ENCODE data around the gene ARRB2.

DNA sequence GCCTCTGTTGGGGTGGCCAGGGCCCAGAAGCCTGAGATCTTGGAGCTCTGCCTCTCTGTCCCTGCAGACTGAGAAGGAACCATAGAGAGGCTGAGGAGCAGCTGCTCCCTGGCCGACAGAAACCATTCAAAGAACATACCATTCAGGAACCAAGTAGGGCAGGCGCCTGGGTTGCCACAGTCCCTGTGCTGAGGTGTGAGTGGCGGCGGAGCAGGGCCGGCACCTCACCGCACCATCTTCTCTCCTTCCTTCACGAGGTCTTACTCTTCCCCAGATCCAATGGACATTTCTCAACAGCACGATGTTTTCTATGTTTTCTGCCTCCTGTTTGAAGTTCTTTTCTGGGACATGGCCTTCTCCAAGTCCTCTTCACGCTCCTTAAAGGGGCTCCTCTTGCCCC is 46.2 kb upstream of the ARRB2 start:
- no peak for TF ChIP-seq TAF1 (IDR thresholded peaks at IDR 0.05; ENCODE audit: borderline replicate concordance, low read depth, low read length)
- no peak for TF ChIP-seq MXI1 (IDR thresholded peaks at IDR 0.05; ENCODE audit: low read depth, low read length)
- no peak for TF ChIP-seq MAX (IDR thresholded peaks at IDR 0.05; ENCODE audit: low read depth)
- TF ChIP-seq TCF12 (IDR thresholded peaks at IDR 0.05): no peak
- TF ChIP-seq, protein P1, sequence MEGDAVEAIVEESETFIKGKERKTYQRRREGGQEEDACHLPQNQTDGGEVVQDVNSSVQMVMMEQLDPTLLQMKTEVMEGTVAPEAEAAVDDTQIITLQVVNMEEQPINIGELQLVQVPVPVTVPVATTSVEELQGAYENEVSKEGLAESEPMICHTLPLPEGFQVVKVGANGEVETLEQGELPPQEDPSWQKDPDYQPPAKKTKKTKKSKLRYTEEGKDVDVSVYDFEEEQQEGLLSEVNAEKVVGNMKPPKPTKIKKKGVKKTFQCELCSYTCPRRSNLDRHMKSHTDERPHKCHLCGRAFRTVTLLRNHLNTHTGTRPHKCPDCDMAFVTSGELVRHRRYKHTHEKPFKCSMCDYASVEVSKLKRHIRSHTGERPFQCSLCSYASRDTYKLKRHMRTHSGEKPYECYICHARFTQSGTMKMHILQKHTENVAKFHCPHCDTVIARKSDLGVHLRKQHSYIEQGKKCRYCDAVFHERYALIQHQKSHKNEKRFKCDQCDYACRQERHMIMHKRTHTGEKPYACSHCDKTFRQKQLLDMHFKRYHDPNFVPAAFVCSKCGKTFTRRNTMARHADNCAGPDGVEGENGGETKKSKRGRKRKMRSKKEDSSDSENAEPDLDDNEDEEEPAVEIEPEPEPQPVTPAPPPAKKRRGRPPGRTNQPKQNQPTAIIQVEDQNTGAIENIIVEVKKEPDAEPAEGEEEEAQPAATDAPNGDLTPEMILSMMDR (IDR thresholded peaks at IDR 0.05): no peak
- TF ChIP-seq RFX5 (IDR thresholded peaks at IDR 0.05; ENCODE audit: low read length): no peak
- TF ChIP-seq MEF2A (IDR thresholded peaks at IDR 0.05; ENCODE audit: borderline replicate concordance, low read depth): no peak
- TF ChIP-seq NRF1 (IDR thresholded peaks at IDR 0.05; ENCODE audit: low read depth, low read length): no peak

All from SK-N-SH (cell line).